AG10803 (cell line): ENCODE data around the gene WBP11.
A peak's percentile ranks its signal among the peaks of the same experiment; 100 is the strongest.

Experiments
- DNase-seq: peaks from one replicate; pipeline ENCODE4 v3.0.0; 2010; ENCODE audit warnings: low read depth
- H3K4me3 ChIP-seq: 2 replicates; pipeline ENCODE4 v1.5.1; 2011; ENCODE audit warnings: mild to moderate bottlenecking, low read length, control low read depth
- CTCF ChIP-seq: conservative IDR thresholded peaks from 2 replicates; pipeline ENCODE4 v1.5.1; 2011; ENCODE audit warnings: mild to moderate bottlenecking, low read length, control low read depth, inconsistent platforms

Gene WBP11

GRCh38 chr12:14845350-14845750 lies 42.1 kb upstream of the WBP11 start:
- no peak overlapping the region for H3K4me3 ChIP-seq
- peak; percentile 84 for TF ChIP-seq CTCF
- peak; percentile 53 for DNase-seq

GRCh38 chr12:14844401-14844800 lies 41.1 kb upstream of the WBP11 start:
- no peak overlapping the region for H3K4me3 ChIP-seq
- no peak for DNase-seq
- TF ChIP-seq CTCF = no peak

- no peak for TF ChIP-seq CTCF
- H3K4me3 ChIP-seq = no peak within 1 kb of the TSS
- no peak for DNase-seq
Observed at GRCh38 chr12:14843425-14843887, 40.2 kb upstream of the WBP11 start, which contains the start of gene ART4. TSS of gene ART4 (minus strand) at chr12:14843526. CDS start at chr12:14843113, 413 bp downstream.

GRCh38 chr12:14842315-14842714 lies 39.0 kb upstream of the WBP11 start:
- no peak for TF ChIP-seq CTCF
- no peak for DNase-seq
- no peak overlapping the region for H3K4me3 ChIP-seq

- H3K4me3 ChIP-seq = no peak overlapping the region
- DNase-seq = peak; percentile 68
- TF ChIP-seq CTCF = no peak
Observed at GRCh38 chr12:14841761-14842160, 38.5 kb upstream of the WBP11 start.

- no peak for DNase-seq
- no peak for TF ChIP-seq CTCF
- H3K4me3 ChIP-seq = no peak overlapping the region
Observed at GRCh38 chr12:14840616-14841015, 37.3 kb upstream of the WBP11 start.

GRCh38 chr12:14839262-14839661 lies 36.0 kb upstream of the WBP11 start:
- H3K4me3 ChIP-seq = no peak overlapping the region
- no peak for DNase-seq
- no peak for TF ChIP-seq CTCF
